Caco-2 (cell line): ENCODE data around the gene PBRM1. TPM values are rescaled to one million over a fixed set of nuclear protein-coding genes. Genes with fewer than 3 reads are reported as not detected.

Source experiments
- BruUV-seq: library from RNA; stranded (reverse); fragments of 400-500 nt; replicated peaks from 2 replicates; lab custom pipeline; 2021; lab: Mats Ljungman, UMichigan
- CTCF ChIA-PET: fragments of 300-600 bp; sonication (Branson Sonifier 250); formaldehyde crosslinking; loops from one replicate; lab custom pipeline; 2022; ENCODE audit warnings: antibody characterized with exemption; lab: Charles Lee
- POLR2A ChIA-PET: fragments of 300-600 bp; sonication (Branson Sonifier 250); formaldehyde crosslinking; loops from one replicate; lab custom pipeline; 2022; ENCODE audit warnings: antibody characterized with exemption; lab: Charles Lee
- DNase-seq, 2 experiments: peaks; one replicate each; pipeline versions ENCODE4 v3.0.0 to v3.0.0-alpha.2; 2020 to 2022
- H3K27me3 ChIP-seq: replicated peaks from 2 replicates; pipeline ENCODE4 v1.6.0; 2011; ENCODE audit warnings: low read length; ENCODE audit not compliant: control insufficient read depth, insufficient read depth
- H3K36me3 ChIP-seq: 2 replicates; pipeline ENCODE4 v1.5.1; 2011; ENCODE audit warnings: low read length; ENCODE audit not compliant: control insufficient read depth, insufficient read depth
- H3K4me1 ChIP-seq: fragments of 250-450 bp; sonication (Bioruptor Pico); 2 replicates; pipeline ENCODE4 v1.5.1; 2020; ENCODE audit warnings: mild to moderate bottlenecking
- H3K4me3 ChIP-seq: 2 replicates; pipeline ENCODE4 v1.5.1; 2011; ENCODE audit warnings: low read depth, mild to moderate bottlenecking, control low read depth, low read length
- H3K9me3 ChIP-seq: fragments of 250-450 bp; sonication (Bioruptor Pico); 2 replicates; pipeline ENCODE4 v1.5.1; 2020; ENCODE audit warnings: mild to moderate bottlenecking, moderate library complexity
- H3K27ac Mint-ChIP-seq: one replicate; pipeline ENCODE4 v1.8.0; 2022; ENCODE audit warnings: mixed read lengths; ENCODE audit not compliant: unreplicated experiment
- H3K27me3 Mint-ChIP-seq: one replicate; pipeline ENCODE4 v1.8.0; 2022; ENCODE audit warnings: mixed read lengths; ENCODE audit not compliant: insufficient read depth, unreplicated experiment
- H3K36me3 Mint-ChIP-seq: one replicate; pipeline ENCODE4 v1.8.0; 2022; ENCODE audit warnings: mild to moderate bottlenecking, mixed read lengths; ENCODE audit not compliant: insufficient read depth, unreplicated experiment
- H3K4me1 Mint-ChIP-seq: one replicate; pipeline ENCODE4 v1.8.0; 2022; ENCODE audit warnings: low read depth, mixed read lengths; ENCODE audit not compliant: unreplicated experiment
- H3K4me3 Mint-ChIP-seq: one replicate; pipeline ENCODE4 v1.8.0; 2022; ENCODE audit warnings: mild to moderate bottlenecking, moderate library complexity, mixed read lengths; ENCODE audit not compliant: unreplicated experiment
- H3K9me3 Mint-ChIP-seq: one replicate; pipeline ENCODE4 v1.8.0; 2022; ENCODE audit warnings: mixed read lengths; ENCODE audit not compliant: unreplicated experiment
- intact Hi-C: fragments of 100-400 bp; cut with micrococcal nuclease; formaldehyde crosslinking; loops from one replicate; pipeline ENCODE4 v1.10.0; 2022; ENCODE audit not compliant: unreplicated experiment
- total RNA-seq: library from RNA; stranded (reverse); gene quantifications from 2 replicates; pipeline ENCODE4 v1.2.3, GENCODE V29; 2022
- TF ChIP-seq, protein P1 (sequence below), 2 experiments: fragments of 200-600 bp in 1 of 2; IDR thresholded peaks; 1 replicate in 1 of 2; 2 replicates in 1 of 2; pipeline versions ENCODE4 v1.5.1 to v1.8.0; 2011 to 2022; ENCODE audit warnings: antibody characterized with exemption in 1 of 2, control low read depth in 1 of 2, inconsistent platforms in 1 of 2, low read depth in 1 of 2, low read length in 1 of 2, mild to moderate bottlenecking in 1 of 2, moderate library complexity in 1 of 2; ENCODE audit not compliant: insufficient read depth in 1 of 2, severe bottlenecking in 1 of 2, unreplicated experiment in 1 of 2

PBRM1 gene
- total RNA-seq, 1 experiment from 2014 or later = 50.7 TPM

DNA sequence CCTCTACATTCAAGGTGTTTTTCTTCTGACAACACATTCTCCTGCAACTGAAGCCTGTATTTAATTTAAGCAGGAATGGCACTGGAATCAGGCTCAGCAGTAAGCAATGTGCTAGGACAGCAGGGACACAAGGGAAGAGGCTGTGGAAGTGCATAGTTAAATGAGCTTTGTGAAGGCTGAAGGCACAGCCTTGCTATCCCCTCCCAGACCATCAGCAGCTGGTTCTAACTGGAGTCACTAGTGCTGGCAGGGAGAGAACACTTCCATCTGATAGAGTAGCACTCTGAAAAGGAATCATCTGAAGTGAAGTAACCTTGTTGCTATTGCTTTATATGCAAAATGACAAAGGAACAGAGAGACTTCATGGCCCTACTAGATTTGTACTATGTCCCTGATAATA is 134.6 kb downstream of the PBRM1 start:
- Histone ChIP-seq H3K36me3 (no peaks in the 10 kb centered on the region; the same call in 1 of the 2 replicates), H3K4me3 (no peak overlapping the region)
- no peak for DNase-seq

DNA sequence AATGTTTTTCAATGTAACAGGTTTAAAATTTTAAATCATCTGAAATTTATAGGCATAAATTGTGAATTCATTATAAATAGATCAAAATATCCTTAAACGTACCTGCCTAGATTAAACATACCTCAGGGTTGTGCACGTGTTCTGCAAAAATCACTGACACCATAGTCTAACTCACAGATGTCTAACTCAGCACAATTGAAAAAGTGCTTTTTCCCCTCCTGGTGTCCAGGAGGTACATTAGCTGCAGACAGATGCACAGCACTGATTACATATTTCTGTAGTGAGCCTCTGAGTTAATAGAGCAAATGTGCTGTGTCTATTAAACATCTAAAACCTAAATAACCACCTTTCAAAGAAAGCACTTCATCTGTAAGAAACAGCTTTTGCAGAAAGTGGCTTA is 138.6 kb downstream of the PBRM1 start:
- no peaks in the 10 kb centered on the region for H3K4me1 Mint-ChIP-seq
- Histone ChIP-seq H3K9me3 (no peaks in the 10 kb centered on the region), H3K27me3 (no peaks in the 10 kb centered on the region), H3K4me1 (no peaks in the 10 kb centered on the region), H3K36me3 (no peaks in the 10 kb centered on the region), H3K4me3 (no peak overlapping the region)
- ChIA-PET POLR2A (no interaction called here), CTCF (no interaction called here)
- no peak for DNase-seq
- no peaks in the 10 kb centered on the region for H3K27me3 Mint-ChIP-seq
- intact Hi-C loops = no loop called here
- BruUV-seq = no TSS peak
- no peak overlapping the region for H3K27ac Mint-ChIP-seq
- H3K36me3 Mint-ChIP-seq = peaks cover 29% of the 10 kb centered on the region
- H3K4me3 Mint-ChIP-seq = no peak overlapping the region
- TF ChIP-seq, protein P1, sequence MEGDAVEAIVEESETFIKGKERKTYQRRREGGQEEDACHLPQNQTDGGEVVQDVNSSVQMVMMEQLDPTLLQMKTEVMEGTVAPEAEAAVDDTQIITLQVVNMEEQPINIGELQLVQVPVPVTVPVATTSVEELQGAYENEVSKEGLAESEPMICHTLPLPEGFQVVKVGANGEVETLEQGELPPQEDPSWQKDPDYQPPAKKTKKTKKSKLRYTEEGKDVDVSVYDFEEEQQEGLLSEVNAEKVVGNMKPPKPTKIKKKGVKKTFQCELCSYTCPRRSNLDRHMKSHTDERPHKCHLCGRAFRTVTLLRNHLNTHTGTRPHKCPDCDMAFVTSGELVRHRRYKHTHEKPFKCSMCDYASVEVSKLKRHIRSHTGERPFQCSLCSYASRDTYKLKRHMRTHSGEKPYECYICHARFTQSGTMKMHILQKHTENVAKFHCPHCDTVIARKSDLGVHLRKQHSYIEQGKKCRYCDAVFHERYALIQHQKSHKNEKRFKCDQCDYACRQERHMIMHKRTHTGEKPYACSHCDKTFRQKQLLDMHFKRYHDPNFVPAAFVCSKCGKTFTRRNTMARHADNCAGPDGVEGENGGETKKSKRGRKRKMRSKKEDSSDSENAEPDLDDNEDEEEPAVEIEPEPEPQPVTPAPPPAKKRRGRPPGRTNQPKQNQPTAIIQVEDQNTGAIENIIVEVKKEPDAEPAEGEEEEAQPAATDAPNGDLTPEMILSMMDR (IDR thresholded peaks at IDR 0.05; ENCODE audit: insufficient read depth in 1 of 2, low read depth in 1 of 2, low read length in 1 of 2, severe bottlenecking in 1 of 2, unreplicated experiment in 1 of 2) = no peak
- H3K9me3 Mint-ChIP-seq = no peaks in the 10 kb centered on the region

More for the DNA sequence above, 134.6 kb downstream of the PBRM1 start:
- H3K27ac Mint-ChIP-seq = no peak overlapping the region
- POLR2A ChIA-PET = no interaction called here
- no peaks in the 10 kb centered on the region for H3K27me3 Mint-ChIP-seq
- TF ChIP-seq, protein P1 (IDR thresholded peaks at IDR 0.05; ENCODE audit: insufficient read depth in 1 of 2, low read depth in 1 of 2, low read length in 1 of 2, severe bottlenecking in 1 of 2, unreplicated experiment in 1 of 2) = no peak
- no TSS peak for BruUV-seq
- H3K9me3 Mint-ChIP-seq = no peaks in the 10 kb centered on the region
- H3K4me1 ChIP-seq = no peaks in the 10 kb centered on the region
- H3K36me3 Mint-ChIP-seq = peaks cover 28% of the 10 kb centered on the region
- H3K4me3 Mint-ChIP-seq = no peak overlapping the region
- H3K9me3 ChIP-seq = no peaks in the 10 kb centered on the region
- intact Hi-C loops = no loop called here
- H3K4me1 Mint-ChIP-seq = no peaks in the 10 kb centered on the region
- no peaks in the 10 kb centered on the region for H3K27me3 ChIP-seq
- CTCF ChIA-PET = no interaction called here

DNA sequence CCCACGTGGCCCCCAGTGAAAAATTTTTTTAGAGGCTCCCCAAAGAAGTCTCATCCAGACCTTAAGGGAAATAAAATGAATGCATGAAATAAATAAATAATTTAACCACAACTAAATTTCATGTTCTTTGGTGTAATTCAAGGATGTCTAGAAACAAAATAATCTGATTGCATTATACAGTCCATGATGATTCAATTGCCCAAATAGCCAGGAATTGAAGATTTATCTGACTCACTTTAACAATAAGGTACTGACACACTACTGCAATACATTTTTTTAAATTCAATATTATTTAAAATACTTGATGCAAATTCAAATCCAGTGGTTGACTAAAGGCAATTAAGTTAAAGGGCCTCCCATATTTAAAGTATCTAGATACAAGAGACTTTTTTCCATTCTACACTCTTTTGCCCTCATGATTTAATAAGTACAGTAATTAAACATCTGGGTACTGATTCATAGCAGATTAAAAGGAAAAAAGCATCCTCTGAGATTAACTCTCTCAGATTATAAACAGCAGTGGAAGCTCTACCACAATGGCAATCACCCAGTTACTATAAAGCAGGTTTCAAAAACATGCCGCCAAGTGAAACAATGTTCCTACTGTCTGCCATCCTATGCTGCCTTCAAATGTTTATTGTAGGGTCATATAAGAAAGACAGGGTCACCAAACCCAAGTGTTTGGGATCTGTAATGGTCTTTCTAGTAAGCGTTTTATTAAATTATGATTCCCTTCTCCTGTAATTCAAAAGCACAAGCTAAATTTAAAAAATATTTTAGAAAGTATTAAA is 139.4 kb downstream of the PBRM1 start:
- no peaks in the 10 kb centered on the region for H3K4me1 Mint-ChIP-seq
- H3K27ac Mint-ChIP-seq = no peak overlapping the region
- TSS peak; percentile 21 for BruUV-seq
- H3K4me3 ChIP-seq = no peak overlapping the region
- ChIA-PET CTCF (no interaction called here), POLR2A (interaction anchor here (2.6 kb wide), 1 partner anchor 10 kb away, joined by 12 read pairs; the partner anchor contains the start of gene UQCC5)
- H3K4me1 ChIP-seq = no peaks in the 10 kb centered on the region
- no peak for DNase-seq
- TF ChIP-seq, protein P1 (IDR thresholded peaks at IDR 0.05; ENCODE audit: insufficient read depth in 1 of 2, low read depth in 1 of 2, low read length in 1 of 2, severe bottlenecking in 1 of 2, unreplicated experiment in 1 of 2) = no peak
- H3K4me3 Mint-ChIP-seq = no peak overlapping the region
- H3K36me3 Mint-ChIP-seq = peaks cover 38% of the 10 kb centered on the region
- no peaks in the 10 kb centered on the region for H3K36me3 ChIP-seq
- no peaks in the 10 kb centered on the region for H3K9me3 ChIP-seq
- intact Hi-C loops = no loop called here
- no peaks in the 10 kb centered on the region for H3K27me3 Mint-ChIP-seq
- H3K27me3 ChIP-seq = no peaks in the 10 kb centered on the region
- H3K9me3 Mint-ChIP-seq = no peaks in the 10 kb centered on the region
